ENCODE data around the gene LRGUK.

- no peak for TF ChIP-seq EZH2phosphoT487 (IDR thresholded peaks at IDR 0.05; ENCODE audit: borderline replicate concordance, low read length)
- no peak for TF ChIP-seq CTCF (conservative IDR thresholded peaks at IDR 0.05; ENCODE audit: low read depth, low read length)
- TF ChIP-seq EZH2 (IDR thresholded peaks at IDR 0.05; ENCODE audit: low read length, unreplicated experiment): no peak
These were observed 4.2 kb upstream of the LRGUK start for GRCh38 chr7:134122980-134123379.
